ENCODE results near the gene IGSF3. TPM values are rescaled to one million over a fixed set of nuclear protein-coding genes. Genes with fewer than 3 reads are reported as not detected.

Gene IGSF3
- polyA plus RNA-seq, 1 experiment, result 0.15 TPM

- Histone ChIP-seq H3K36me3 (ENCODE audit: control insufficient read depth, insufficient read depth, low read length) (no peaks in the 10 kb centered on the region), H3K4me3 (ENCODE audit: low read depth, low read length) (no peak overlapping the region), H3K27me3 (ENCODE audit: control insufficient read depth, insufficient read depth, low read length) (no peaks in the 10 kb centered on the region; the same call in 1 of the 2 replicates)
- TF ChIP-seq CTCF (IDR thresholded peaks at IDR 0.05; ENCODE audit: insufficient read depth, low read depth, low read length), result no peak
- POLR2A ChIA-PET, result no interaction called here
- CTCF ChIA-PET, result interaction anchor here (0.7 kb wide), 1 partner anchor 9 kb away, joined by 4 read pairs; no protein-coding TSS in a partner anchor
- no peak for DNase-seq (ENCODE audit: low read depth)
Measured at GRCh38 chr1:116706123-116706522, 38.6 kb upstream of the IGSF3 start.

- no peak overlapping the region for H3K4me3 ChIP-seq (ENCODE audit: low read depth, low read length)
- POLR2A ChIA-PET, result no interaction called here
- TF ChIP-seq CTCF (IDR thresholded peaks at IDR 0.05; ENCODE audit: insufficient read depth, low read depth, low read length), result no peak
- H3K36me3 ChIP-seq (ENCODE audit: control insufficient read depth, insufficient read depth, low read length), result no peaks in the 10 kb centered on the region
- CTCF ChIA-PET, result interaction anchor here (0.8 kb wide), 1 partner anchor 32 kb away, joined by 3 read pairs; no protein-coding TSS in a partner anchor
- H3K27me3 ChIP-seq (ENCODE audit: control insufficient read depth, insufficient read depth, low read length), result no peaks in the 10 kb centered on the region; the same call in 1 of the 2 replicates
- no peak for DNase-seq (ENCODE audit: low read depth)
Measured at GRCh38 chr1:116704278-116704677, 36.7 kb upstream of the IGSF3 start.

GRCh38 chr1:116699605-116700004, 32.1 kb upstream of the IGSF3 start:
- ChIA-PET CTCF (no interaction called here), POLR2A (no interaction called here)
- Histone ChIP-seq H3K36me3 (ENCODE audit: control insufficient read depth, insufficient read depth, low read length) (no peaks in the 10 kb centered on the region), H3K4me3 (ENCODE audit: low read depth, low read length) (no peak overlapping the region), H3K27me3 (ENCODE audit: control insufficient read depth, insufficient read depth, low read length) (no peaks in the 10 kb centered on the region)
- TF ChIP-seq CTCF (IDR thresholded peaks at IDR 0.05; ENCODE audit: insufficient read depth, low read depth, low read length), result no peak
- DNase-seq (ENCODE audit: low read depth), result no peak

- Histone ChIP-seq H3K27me3 (ENCODE audit: control insufficient read depth, insufficient read depth, low read length) (no peaks in the 10 kb centered on the region), H3K4me3 (ENCODE audit: low read depth, low read length) (no peak overlapping the region), H3K36me3 (ENCODE audit: control insufficient read depth, insufficient read depth, low read length) (no peaks in the 10 kb centered on the region)
- no peak for DNase-seq (ENCODE audit: low read depth)
- ChIA-PET POLR2A (no interaction called here), CTCF (interaction anchor here (1.3 kb wide), 1 partner anchor 25 kb away, joined by 4 read pairs; no protein-coding TSS in a partner anchor)
- no peak for TF ChIP-seq CTCF (IDR thresholded peaks at IDR 0.05; ENCODE audit: insufficient read depth, low read depth, low read length)
Measured at GRCh38 chr1:116698244-116698595, 30.7 kb upstream of the IGSF3 start.

- DNase-seq (ENCODE audit: low read depth), result no peak
- Histone ChIP-seq H3K4me3 (ENCODE audit: low read depth, low read length) (no peak overlapping the region), H3K36me3 (ENCODE audit: control insufficient read depth, insufficient read depth, low read length) (no peaks in the 10 kb centered on the region), H3K27me3 (ENCODE audit: control insufficient read depth, insufficient read depth, low read length) (no peaks in the 10 kb centered on the region)
- TF ChIP-seq CTCF (IDR thresholded peaks at IDR 0.05; ENCODE audit: insufficient read depth, low read depth, low read length), result no peak
- ChIA-PET POLR2A (no interaction called here), CTCF (interaction anchor here (1.3 kb wide), 1 partner anchor 26 kb away, joined by 4 read pairs; no protein-coding TSS in a partner anchor)
Measured at GRCh38 chr1:116697548-116698243, 30.2 kb upstream of the IGSF3 start.
